Transverse colon (tissue), 3 donors: ENCODE measurements around the gene YWHAG.
A peak's percentile ranks its signal among the peaks of the same experiment; 100 is the strongest.

Source experiments
- POLR2A ChIP-seq: fragments of 450-650 bp; IDR thresholded peaks from one replicate; pipeline ENCODE4 v1.6.1; 2016; ENCODE audit warnings: antibody characterized with exemption, mild to moderate bottlenecking, moderate library complexity
- TF ChIP-seq, protein P1 (sequence below), 5 experiments: fragments of 200-600 bp in 3 of 5; fragments of 450-650 bp in 2 of 5; sonication (generic) in 3 of 5; IDR thresholded peaks; 1 replicate in 2 of 5; 2 replicates in 3 of 5; pipeline ENCODE4 v1.5.1; 2016 to 2017; ENCODE audit warnings: antibody characterized with exemption in 5 of 5, inconsistent platforms in 3 of 5, mild to moderate bottlenecking in 2 of 5, moderate library complexity in 1 of 5

DNA sequence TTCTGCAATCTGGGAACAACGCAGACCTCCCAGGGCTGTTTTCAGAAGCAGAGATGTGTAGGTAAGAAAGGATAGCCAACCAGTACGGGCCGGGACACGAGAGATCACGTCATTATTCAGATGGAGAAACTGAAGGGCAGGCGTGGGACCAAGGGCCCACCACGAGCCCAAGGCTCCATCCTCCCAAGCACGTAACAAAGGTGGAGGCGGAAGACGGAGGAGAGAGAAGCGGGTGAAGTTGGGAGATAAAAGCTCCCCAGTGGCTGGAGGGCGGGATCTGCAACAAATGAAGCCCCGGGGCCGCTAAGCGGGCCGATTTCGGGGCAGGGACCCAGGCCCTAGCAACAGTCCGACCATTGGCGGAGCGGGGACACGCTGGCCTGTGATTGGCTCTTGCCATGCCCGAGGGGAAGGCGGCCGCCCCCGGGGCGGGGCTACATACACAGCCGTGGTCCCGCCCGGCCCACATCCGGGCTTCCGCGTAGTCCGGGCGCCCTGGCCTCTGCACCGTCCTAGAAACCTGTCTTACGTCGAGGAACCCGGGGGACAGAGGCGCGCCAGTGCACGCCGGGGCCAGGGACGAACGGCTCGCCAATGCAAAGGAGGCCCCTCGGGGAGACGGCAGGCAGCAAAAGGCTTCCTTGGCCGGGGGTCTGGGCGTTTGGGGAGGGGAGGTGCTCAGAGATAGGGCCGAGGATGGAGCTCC lies 40.9 kb downstream of the YWHAG start:
- peak; percentile 96 for TF ChIP-seq POLR2A
- TF ChIP-seq, protein P1, sequence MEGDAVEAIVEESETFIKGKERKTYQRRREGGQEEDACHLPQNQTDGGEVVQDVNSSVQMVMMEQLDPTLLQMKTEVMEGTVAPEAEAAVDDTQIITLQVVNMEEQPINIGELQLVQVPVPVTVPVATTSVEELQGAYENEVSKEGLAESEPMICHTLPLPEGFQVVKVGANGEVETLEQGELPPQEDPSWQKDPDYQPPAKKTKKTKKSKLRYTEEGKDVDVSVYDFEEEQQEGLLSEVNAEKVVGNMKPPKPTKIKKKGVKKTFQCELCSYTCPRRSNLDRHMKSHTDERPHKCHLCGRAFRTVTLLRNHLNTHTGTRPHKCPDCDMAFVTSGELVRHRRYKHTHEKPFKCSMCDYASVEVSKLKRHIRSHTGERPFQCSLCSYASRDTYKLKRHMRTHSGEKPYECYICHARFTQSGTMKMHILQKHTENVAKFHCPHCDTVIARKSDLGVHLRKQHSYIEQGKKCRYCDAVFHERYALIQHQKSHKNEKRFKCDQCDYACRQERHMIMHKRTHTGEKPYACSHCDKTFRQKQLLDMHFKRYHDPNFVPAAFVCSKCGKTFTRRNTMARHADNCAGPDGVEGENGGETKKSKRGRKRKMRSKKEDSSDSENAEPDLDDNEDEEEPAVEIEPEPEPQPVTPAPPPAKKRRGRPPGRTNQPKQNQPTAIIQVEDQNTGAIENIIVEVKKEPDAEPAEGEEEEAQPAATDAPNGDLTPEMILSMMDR (IDR thresholded peaks at IDR 0.05) = no peak
